GM12878 (cell line): Measurements from ENCODE around the gene FUT6.

Source experiments
- CTCF ChIP-seq, 3 experiments: IDR thresholded peaks in 2 of 3; conservative IDR thresholded peaks in 1 of 3; 2 replicates each; pipeline ENCODE4 v1.5.1; 2011; ENCODE audit warnings: low read depth in 3 of 3, low read length in 3 of 3, mild to moderate bottlenecking in 3 of 3, control low read depth in 2 of 3, moderate library complexity in 2 of 3, inconsistent platforms in 1 of 3, mixed read lengths in 1 of 3; ENCODE audit not compliant: control insufficient read depth in 2 of 3, insufficient read depth in 1 of 3; ENCODE audit errors: extremely low read depth in 1 of 3
- NFXL1 ChIP-seq: fragments of 450-650 bp; IDR thresholded peaks from 2 replicates; pipeline ENCODE4 v1.6.1; 2017; ENCODE audit warnings: antibody characterized with exemption, mild to moderate bottlenecking, borderline replicate concordance
- STAT3 ChIP-seq: IDR thresholded peaks from 2 replicates; pipeline ENCODE4 v1.6.1; 2011; ENCODE audit warnings: low read depth, low read length, improper control_type of control experiment
- TCF12 ChIP-seq: IDR thresholded peaks from 2 replicates; pipeline ENCODE4 v1.6.1; 2011; ENCODE audit warnings: low read depth, mild to moderate bottlenecking, low read length
- ZNF207 ChIP-seq: fragments of 450-650 bp; IDR thresholded peaks from 2 replicates; pipeline ENCODE4 v1.6.1; 2014; ENCODE audit warnings: antibody characterized with exemption, mild to moderate bottlenecking, borderline replicate concordance

- TF ChIP-seq CTCF (IDR thresholded peaks at IDR 0.05 in 2 of 3, conservative IDR thresholded peaks at IDR 0.05 in 1 of 3; ENCODE audit: control insufficient read depth in 2 of 3, extremely low read depth in 1 of 3, insufficient read depth in 1 of 3, low read depth in 3 of 3, low read length in 3 of 3) (no peak), NFXL1 (no peak), STAT3 (no peak), ZNF207 (no peak), TCF12 (no peak)
Measured at GRCh38 chr19:5785423-5785822, 54.1 kb downstream of the FUT6 start.
